DOHH2 (cell line): ENCODE measurements around the gene TPCN2.

ENCODE experiments used
- H3F3A ChIP-seq: fragments of 200-600 bp; sonication (generic), shearing (Covaris generic); 2 replicates; pipeline ENCODE4 v1.6.0; 2016; ENCODE audit warnings: antibody characterized with exemption, mild to moderate bottlenecking; ENCODE audit not compliant: control insufficient read depth, insufficient read depth
- H3K27ac ChIP-seq: fragments of 200-600 bp; sonication (generic); 2 replicates; pipeline ENCODE4 v1.5.1; 2014; ENCODE audit warnings: low read depth, mild to moderate bottlenecking, low read length, moderate library complexity
- H3K27me3 ChIP-seq: fragments of 200-600 bp; sonication (generic); 2 replicates; pipeline ENCODE4 v1.6.1; 2014; ENCODE audit warnings: mild to moderate bottlenecking, low read length, mixed read lengths; ENCODE audit not compliant: control insufficient read depth
- H3K36me3 ChIP-seq: fragments of 200-600 bp; sonication (generic); 2 replicates; pipeline ENCODE4 v1.6.1; 2014; ENCODE audit warnings: mild to moderate bottlenecking, low read length, moderate library complexity, mixed read lengths; ENCODE audit not compliant: control insufficient read depth
- H3K4me1 ChIP-seq: fragments of 200-600 bp; sonication (generic); 2 replicates; pipeline ENCODE4 v1.6.1; 2014; ENCODE audit warnings: mild to moderate bottlenecking, low read length, mixed read lengths; ENCODE audit not compliant: control insufficient read depth
- H3K4me2 ChIP-seq: fragments of 200-600 bp; sonication (generic); 2 replicates; pipeline ENCODE4 v1.6.0; 2014; ENCODE audit warnings: mild to moderate bottlenecking, low read length, moderate library complexity
- H3K4me3 ChIP-seq: fragments of 200-600 bp; sonication (generic); 2 replicates; pipeline ENCODE4 v1.5.1; 2014; ENCODE audit warnings: mild to moderate bottlenecking, low read length, mixed read lengths
- H3K79me2 ChIP-seq: fragments of 200-600 bp; sonication (generic); 2 replicates; pipeline ENCODE4 v1.6.1; 2014; ENCODE audit warnings: mild to moderate bottlenecking, low read length, mixed read lengths; ENCODE audit not compliant: control insufficient read depth
- H3K9me2 ChIP-seq: fragments of 200-600 bp; sonication (generic); replicated peaks from 2 replicates; pipeline ENCODE4 v1.6.1; 2014; ENCODE audit warnings: mild to moderate bottlenecking, low read length, mixed read lengths; ENCODE audit not compliant: control insufficient read depth
- H3K9me3 ChIP-seq: fragments of 200-600 bp; sonication (generic); 2 replicates; pipeline ENCODE4 v1.6.1; 2014; ENCODE audit warnings: antibody characterized with exemption, low read length, mixed read lengths; ENCODE audit not compliant: control insufficient read depth, insufficient read depth
- H4K20me1 ChIP-seq: fragments of 200-600 bp; sonication (generic); 2 replicates; pipeline ENCODE4 v1.6.0; 2014; ENCODE audit warnings: low read depth, mild to moderate bottlenecking, antibody characterized with exemption, low read length, moderate library complexity; ENCODE audit not compliant: control insufficient read depth, insufficient read depth
- CTCF ChIP-seq: fragments of 200-600 bp; sonication (generic); IDR thresholded peaks from one replicate; pipeline ENCODE4 v1.5.1; 2014; ENCODE audit warnings: antibody characterized with exemption, mild to moderate bottlenecking, low read depth, low read length; ENCODE audit not compliant: poor library complexity, severe bottlenecking
- EZH2phosphoT487 ChIP-seq: fragments of 200-600 bp; sonication (generic); IDR thresholded peaks from 2 replicates; pipeline ENCODE4 v1.6.1; 2017; ENCODE audit warnings: borderline replicate concordance, mild to moderate bottlenecking, antibody characterized with exemption, low read length, moderate library complexity, mixed read lengths

The TPCN2 gene

GRCh38 chr11:69115586-69116560 is 67.1 kb downstream of the TPCN2 start:
- Histone ChIP-seq H3K36me3 (no peaks in the 10 kb centered on the region), H3F3A (no peaks in the 10 kb centered on the region), H3K4me3 (no peak overlapping the region), H3K79me2 (no peaks in the 10 kb centered on the region), H3K27ac (no peak overlapping the region), H4K20me1 (no peaks in the 10 kb centered on the region), H3K4me2 (no peak overlapping the region), H3K4me1 (no peaks in the 10 kb centered on the region), H3K27me3 (no peaks in the 10 kb centered on the region), H3K9me3 (no peaks in the 10 kb centered on the region), H3K9me2 (no peaks in the 10 kb centered on the region)
- no peak for TF ChIP-seq EZH2phosphoT487

- Histone ChIP-seq H3F3A (no peaks in the 10 kb centered on the region), H3K27me3 (no peaks in the 10 kb centered on the region), H3K9me3 (no peaks in the 10 kb centered on the region), H3K4me2 (no peak overlapping the region), H3K4me1 (no peaks in the 10 kb centered on the region), H3K27ac (no peak overlapping the region), H3K36me3 (no peaks in the 10 kb centered on the region), H3K4me3 (no peak overlapping the region), H4K20me1 (no peaks in the 10 kb centered on the region), H3K9me2 (no peaks in the 10 kb centered on the region), H3K79me2 (no peaks in the 10 kb centered on the region)
- TF ChIP-seq EZH2phosphoT487 = no peak
- no peak for TF ChIP-seq CTCF
Measured at GRCh38 chr11:69116671-69117070, 67.9 kb downstream of the TPCN2 start.

GRCh38 chr11:69119190-69119589 is 70.5 kb downstream of the TPCN2 start:
- H3K4me2 ChIP-seq = no peak overlapping the region
- TF ChIP-seq EZH2phosphoT487 = no peak
- H3F3A ChIP-seq = no peaks in the 10 kb centered on the region
- no peak overlapping the region for H3K27ac ChIP-seq
- H4K20me1 ChIP-seq = no peaks in the 10 kb centered on the region
- H3K27me3 ChIP-seq = peaks cover 5% of the 10 kb centered on the region; the same call in 1 of the 2 replicates
- no peaks in the 10 kb centered on the region for H3K36me3 ChIP-seq
- no peaks in the 10 kb centered on the region for H3K9me3 ChIP-seq
- H3K9me2 ChIP-seq = no peaks in the 10 kb centered on the region
- H3K79me2 ChIP-seq = no peaks in the 10 kb centered on the region
- no peak overlapping the region for H3K4me3 ChIP-seq
- H3K4me1 ChIP-seq = no peaks in the 10 kb centered on the region

GRCh38 chr11:69120096-69120875 is 71.6 kb downstream of the TPCN2 start:
- TF ChIP-seq CTCF = no peak
- TF ChIP-seq EZH2phosphoT487 = no peak
- Histone ChIP-seq H3K36me3 (no peaks in the 10 kb centered on the region), H3K9me2 (no peaks in the 10 kb centered on the region), H3K4me3 (no peak overlapping the region), H3K9me3 (no peaks in the 10 kb centered on the region), H3K27ac (no peak overlapping the region), H3K79me2 (no peaks in the 10 kb centered on the region), H3F3A (no peaks in the 10 kb centered on the region), H3K4me2 (no peak overlapping the region), H3K27me3 (peaks cover 5% of the 10 kb centered on the region; the same call in 1 of the 2 replicates), H4K20me1 (no peaks in the 10 kb centered on the region), H3K4me1 (no peaks in the 10 kb centered on the region)
